B cell (primary cell): ENCODE results near the gene ZNRF4. TPM values are rescaled to one million over a fixed set of nuclear protein-coding genes. Genes with fewer than 3 reads are reported as not detected.
A peak's percentile ranks its signal among the peaks of the same experiment; 100 is the strongest.

Experiments
- ATAC-seq: fragments of 200-7000 bp; cut with Tn5 transposase; one replicate; pipeline ENCODE4 v1.10.0; 2021; ENCODE audit warnings: low read depth, mild to moderate bottlenecking, moderate number of reproducible peaks, moderate library complexity
- CTCF ChIA-PET: fragments of 350-600 bp; sonication (Branson Sonifier 250); formaldehyde crosslinking; loops from one replicate; lab custom pipeline; 2021; ENCODE audit warnings: antibody characterized with exemption, inconsistent platforms; lab: Charles Lee
- POLR2A ChIA-PET: fragments of 350-600 bp; sonication (Branson Sonifier 250); formaldehyde crosslinking; loops from one replicate; lab custom pipeline; 2021; ENCODE audit warnings: antibody characterized with exemption; lab: Charles Lee
- DNase-seq: peaks from one replicate; pipeline ENCODE4 v3.0.0; 2013
- H2AFZ ChIP-seq: 2 replicates; pipeline ENCODE4 v1.6.1; 2012; ENCODE audit warnings: mild to moderate bottlenecking, low read depth, low read length; ENCODE audit not compliant: insufficient read depth, poor library complexity, severe bottlenecking
- H3K27ac ChIP-seq, 2 donors: 1 replicate in 1 of 2; 2 replicates in 1 of 2; pipeline ENCODE4 v1.5.1; 2012 to 2013; ENCODE audit warnings: low read length in 2 of 2, mild to moderate bottlenecking in 2 of 2, moderate library complexity in 1 of 2
- H3K27me3 ChIP-seq, 4 experiments: fragments of 200-600 bp in 1 of 4; sonication (generic) in 1 of 4; replicated peaks in 1 of 4; 1 replicate in 2 of 4; 2 replicates in 2 of 4; pipeline versions ENCODE4 v1.6.1 to v1.7.0; 2013 to 2016; ENCODE audit warnings: low read length in 3 of 4, mild to moderate bottlenecking in 2 of 4, mixed read lengths in 1 of 4, moderate library complexity in 1 of 4; ENCODE audit not compliant: insufficient read depth in 4 of 4, control insufficient read depth in 3 of 4; ENCODE audit errors: control extremely low read depth in 1 of 4
- H3K36me3 ChIP-seq, 2 experiments: replicated peaks in 1 of 2; 1 replicate in 1 of 2; 2 replicates in 1 of 2; pipeline versions ENCODE4 v1.6.1 to v1.7.1; 2013; ENCODE audit warnings: low read length in 1 of 2; ENCODE audit not compliant: insufficient read depth in 2 of 2, control insufficient read depth in 1 of 2; ENCODE audit errors: control extremely low read depth in 1 of 2, extremely low read depth in 1 of 2
- H3K4me1 ChIP-seq, 2 donors: fragments of 200-600 bp in 1 of 2; sonication (generic) in 1 of 2; 1 replicate in 1 of 2; 2 replicates in 1 of 2; pipeline versions ENCODE4 v1.5.1 to v1.6.1; 2013 to 2017; ENCODE audit warnings: low read length in 2 of 2; ENCODE audit not compliant: control insufficient read depth in 2 of 2, insufficient read depth in 2 of 2
- H3K4me2 ChIP-seq: replicated peaks from 2 replicates; pipeline ENCODE3; 2012; ENCODE audit warnings: mild to moderate bottlenecking, low read depth, low read length; ENCODE audit not compliant: poor library complexity, severe bottlenecking
- H3K4me3 ChIP-seq, 5 experiments: fragments of 200-600 bp in 1 of 5; sonication (generic) in 1 of 5; 1 replicate in 3 of 5; 2 replicates in 2 of 5; pipeline versions ENCODE4 v1.5.1 to v1.7.0; 2011 to 2016; ENCODE audit warnings: low read length in 4 of 5, mild to moderate bottlenecking in 4 of 5, low read depth in 2 of 5, control low read depth in 1 of 5, moderate library complexity in 1 of 5; ENCODE audit not compliant: insufficient read depth in 1 of 5; ENCODE audit errors: control extremely low read depth in 1 of 5, extremely low read depth in 1 of 5
- H3K79me2 ChIP-seq: fragments of 200-600 bp; sonication (generic); one replicate; pipeline ENCODE4 v1.6.0; 2016; ENCODE audit warnings: low read length; ENCODE audit not compliant: control insufficient read depth, insufficient read depth
- H3K9ac ChIP-seq: fragments of 200-600 bp; sonication (generic); 2 replicates; pipeline ENCODE4 v1.6.1; 2017; ENCODE audit warnings: mild to moderate bottlenecking, low read length, moderate library complexity
- H3K9me3 ChIP-seq, 3 donors: one replicate each; pipeline versions ENCODE4 v1.6.1 to v1.7.1; 2013; ENCODE audit warnings: low read length in 2 of 3; ENCODE audit not compliant: control insufficient read depth in 2 of 3, insufficient read depth in 1 of 3; ENCODE audit errors: control extremely low read depth in 1 of 3
- H4K20me1 ChIP-seq: 2 replicates; pipeline ENCODE4 v1.6.0; 2012; ENCODE audit warnings: mild to moderate bottlenecking, low read length; ENCODE audit not compliant: insufficient read depth, control insufficient read depth, poor library complexity, severe bottlenecking
- H3K27ac Mint-ChIP-seq: one replicate; pipeline ENCODE4 v1.8.0; 2021; ENCODE audit warnings: mixed read lengths
- H3K27me3 Mint-ChIP-seq: one replicate; pipeline ENCODE4 v1.8.0; 2021; ENCODE audit warnings: mixed read lengths
- H3K4me1 Mint-ChIP-seq: one replicate; pipeline ENCODE4 v1.8.0; 2021; ENCODE audit warnings: mixed read lengths
- H3K4me3 Mint-ChIP-seq: one replicate; pipeline ENCODE4 v1.8.0; 2021; ENCODE audit warnings: mixed read lengths
- H3K9me3 Mint-ChIP-seq: one replicate; pipeline ENCODE4 v1.8.0; 2022; ENCODE audit warnings: mixed read lengths; ENCODE audit not compliant: insufficient read depth
- EZH2 ChIP-seq: IDR thresholded peaks from 2 replicates; pipeline ENCODE4 v1.6.1; 2012; ENCODE audit warnings: borderline replicate concordance, low read depth, mild to moderate bottlenecking, moderate library complexity, low read length; ENCODE audit not compliant: insufficient read depth, poor library complexity, severe bottlenecking
- WGBS: methylation state at CpG from one replicate; pipeline ENCODE4 v1.1.5; 2013; ENCODE audit warnings: missing lambda C conversion rate; ENCODE audit not compliant: insufficient coverage; 5-methylcytosine and 5-hydroxymethylcytosine counted together
- intact Hi-C: fragments of 100-400 bp; cut with micrococcal nuclease; formaldehyde crosslinking; loops from one replicate; pipeline ENCODE4 v1.10.0; 2022
- polyA plus RNA-seq: library from polyadenylated mRNA; depleted of rRNA; stranded (reverse); fragments of >200 nt; gene quantifications from 2 replicates; pipeline ENCODE4 v1.2.3, GENCODE V29; 2012
- total RNA-seq, 2 donors: library from RNA; stranded (reverse); fragments of 120-200 nt in 1 of 2; gene quantifications; 1 replicate in 1 of 2; 2 replicates in 1 of 2; pipeline versions ENCODE4 v1.2.3 to v1.2.4, GENCODE V29; 2013 to 2022
- TF ChIP-seq, protein P1 (sequence below): fragments of 200-600 bp; IDR thresholded peaks from one replicate; pipeline ENCODE4 v1.8.0; 2022; ENCODE audit warnings: antibody characterized with exemption, mild to moderate bottlenecking

Gene ZNRF4
- total and polyA plus RNA-seq, 2 donors (not counting 1 experiment from before 2014, with no cell fraction given): not detected

- no peak overlapping the region for H3K9ac ChIP-seq
- no peak overlapping the region for H2AFZ ChIP-seq
- no peak for TF ChIP-seq EZH2
- TF ChIP-seq, protein P1, sequence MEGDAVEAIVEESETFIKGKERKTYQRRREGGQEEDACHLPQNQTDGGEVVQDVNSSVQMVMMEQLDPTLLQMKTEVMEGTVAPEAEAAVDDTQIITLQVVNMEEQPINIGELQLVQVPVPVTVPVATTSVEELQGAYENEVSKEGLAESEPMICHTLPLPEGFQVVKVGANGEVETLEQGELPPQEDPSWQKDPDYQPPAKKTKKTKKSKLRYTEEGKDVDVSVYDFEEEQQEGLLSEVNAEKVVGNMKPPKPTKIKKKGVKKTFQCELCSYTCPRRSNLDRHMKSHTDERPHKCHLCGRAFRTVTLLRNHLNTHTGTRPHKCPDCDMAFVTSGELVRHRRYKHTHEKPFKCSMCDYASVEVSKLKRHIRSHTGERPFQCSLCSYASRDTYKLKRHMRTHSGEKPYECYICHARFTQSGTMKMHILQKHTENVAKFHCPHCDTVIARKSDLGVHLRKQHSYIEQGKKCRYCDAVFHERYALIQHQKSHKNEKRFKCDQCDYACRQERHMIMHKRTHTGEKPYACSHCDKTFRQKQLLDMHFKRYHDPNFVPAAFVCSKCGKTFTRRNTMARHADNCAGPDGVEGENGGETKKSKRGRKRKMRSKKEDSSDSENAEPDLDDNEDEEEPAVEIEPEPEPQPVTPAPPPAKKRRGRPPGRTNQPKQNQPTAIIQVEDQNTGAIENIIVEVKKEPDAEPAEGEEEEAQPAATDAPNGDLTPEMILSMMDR: peak; percentile 60
- H3K4me1 ChIP-seq: no peaks in the 10 kb centered on the region
- peaks cover 0 to 27% (median 11%) of the 10 kb centered on the region in 3 donors for H3K9me3 ChIP-seq
- no peaks in the 10 kb centered on the region for H3K36me3 ChIP-seq
- H4K20me1 ChIP-seq: no peaks in the 10 kb centered on the region
- H3K27me3 ChIP-seq: peaks cover 0 to 33% (median 2%) of the 10 kb centered on the region in 4 experiments
- H3K79me2 ChIP-seq: no peaks in the 10 kb centered on the region
- H3K4me3 Mint-ChIP-seq: no peak overlapping the region
- H3K4me1 Mint-ChIP-seq: no peaks in the 10 kb centered on the region
- no peak overlapping the region for H3K4me3 ChIP-seq
- peaks cover 4% of the 10 kb centered on the region for H3K9me3 Mint-ChIP-seq
- 44% methylated on average over 6 of the region's 6 CpGs for WGBS
- peak; percentile 43 for DNase-seq
- intact Hi-C loops: loop anchor here (2.0 kb wide), 1 partner anchor 432 kb away; no protein-coding TSS in a partner anchor
- no peak for ATAC-seq
- no peak overlapping the region for H3K27ac ChIP-seq
- ChIA-PET CTCF (no interaction called here), POLR2A (no interaction called here)
- H3K27ac Mint-ChIP-seq: no peak overlapping the region
- peaks cover 38% of the 10 kb centered on the region for H3K27me3 Mint-ChIP-seq
- H3K4me2 ChIP-seq: no peak overlapping the region
Measured at GRCh38 chr19:5480427-5480836, 25.2 kb downstream of the ZNRF4 start.

DNA sequence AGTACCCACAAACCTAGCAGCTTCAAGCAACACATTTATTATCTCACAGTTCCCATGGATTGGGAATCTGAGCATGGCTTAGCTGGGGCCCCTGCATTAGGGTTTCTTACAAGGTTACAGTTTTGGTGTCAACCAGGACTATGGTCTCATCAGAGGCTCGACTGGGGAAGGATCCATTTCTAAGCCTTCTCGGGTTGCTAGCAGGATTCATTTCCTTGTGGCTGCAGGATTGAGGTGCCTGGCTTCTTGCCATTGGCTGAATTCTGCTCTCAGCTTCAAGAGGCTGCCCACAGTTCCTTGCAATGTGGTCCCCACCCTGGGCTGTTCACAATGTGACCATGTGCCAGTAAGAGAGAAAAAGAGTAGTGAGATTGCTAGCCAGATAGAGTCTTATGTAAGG lies 26.7 kb downstream of the ZNRF4 start:
- peaks cover 0 to 27% (median 11%) of the 10 kb centered on the region in 3 donors for H3K9me3 ChIP-seq
- intact Hi-C loops: loop anchor here (2.0 kb wide), 1 partner anchor 433 kb away; no protein-coding TSS in a partner anchor
- DNase-seq (no peak), ATAC-seq (no peak)
- H3K9me3 Mint-ChIP-seq: peaks cover 4% of the 10 kb centered on the region
- H3K4me3 Mint-ChIP-seq: no peak overlapping the region
- H3K9ac ChIP-seq: no peak overlapping the region
- H3K4me2 ChIP-seq: no peak overlapping the region
- no peak overlapping the region for H3K27ac Mint-ChIP-seq
- no peak overlapping the region for H3K27ac ChIP-seq
- no peaks in the 10 kb centered on the region for H4K20me1 ChIP-seq
- no peaks in the 10 kb centered on the region for H3K4me1 Mint-ChIP-seq
- POLR2A ChIA-PET: no interaction called here
- CTCF ChIA-PET: no interaction called here
- WGBS: 88% methylated on average over 2 of the region's 2 CpGs
- H3K4me3 ChIP-seq: no peak overlapping the region
- peaks cover 0 to 39% (median 2%) of the 10 kb centered on the region in 4 experiments for H3K27me3 ChIP-seq
- TF ChIP-seq, protein P1: no peak
- TF ChIP-seq EZH2: no peak
- H3K27me3 Mint-ChIP-seq: peaks cover 38% of the 10 kb centered on the region
- no peak overlapping the region for H2AFZ ChIP-seq
- no peaks in the 10 kb centered on the region for H3K79me2 ChIP-seq
- no peaks in the 10 kb centered on the region for H3K36me3 ChIP-seq
- H3K4me1 ChIP-seq: no peaks in the 10 kb centered on the region
